Left renal pelvis (tissue), 4 donors: ENCODE results near the gene OR10H2. TPM values are rescaled to one million over a fixed set of nuclear protein-coding genes. Genes with fewer than 3 reads are reported as not detected.
A peak's percentile ranks its signal among the peaks of the same experiment; 100 is the strongest.
"Not testable (repeated sequence)": the region's sequence is repeated elsewhere in the genome, so short reads cannot be mapped to it uniquely, and the experiment has no call there.

Experiments used
- DNase-seq, 4 donors: peaks; one replicate each; pipeline ENCODE4 v3.0.0-alpha.2; 2013; ENCODE audit warnings: low read depth in 4 of 4, low spot score in 3 of 4
- polyA plus RNA-seq, 4 donors: library from polyadenylated mRNA; unstranded; fragments of 120-200 nt; gene quantifications; one replicate each; pipeline ENCODE4 v1.2.1, GENCODE V29; 2013; ENCODE audit not compliant: insufficient read length in 4 of 4

OR10H2 gene
- polyA plus RNA-seq, 4 donors: not detected

DNA sequence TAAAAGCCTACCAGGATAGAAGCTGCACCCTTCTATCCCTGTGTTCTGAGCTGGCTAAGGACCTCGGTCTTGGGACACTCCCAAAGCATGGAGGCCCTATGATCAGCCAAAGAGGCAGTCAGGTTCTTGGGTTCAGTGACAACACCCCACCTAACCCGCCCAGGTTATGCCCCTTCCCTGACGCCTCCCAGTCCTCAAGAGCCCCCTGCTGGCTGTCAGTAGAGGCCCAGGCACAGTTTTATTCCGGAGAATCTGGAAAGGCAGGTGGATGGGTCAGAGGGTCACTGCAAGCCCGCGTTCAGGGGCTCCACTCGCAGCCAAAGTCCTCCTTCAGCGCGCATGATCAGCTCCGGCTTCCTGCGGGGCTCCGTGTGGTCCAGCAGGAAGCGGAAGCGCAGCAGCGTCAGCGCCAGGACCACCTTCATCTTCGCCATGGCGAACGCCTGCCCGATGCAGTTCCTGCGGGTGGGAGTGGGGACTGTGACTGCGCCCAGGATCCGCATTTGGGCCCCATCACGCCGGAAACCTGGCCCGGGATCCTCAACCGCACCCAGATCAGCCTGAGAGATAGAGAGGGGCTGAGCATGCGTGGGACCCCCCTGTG, 32.2 kb downstream of the OR10H2 start:
- no peak for DNase-seq

DNA sequence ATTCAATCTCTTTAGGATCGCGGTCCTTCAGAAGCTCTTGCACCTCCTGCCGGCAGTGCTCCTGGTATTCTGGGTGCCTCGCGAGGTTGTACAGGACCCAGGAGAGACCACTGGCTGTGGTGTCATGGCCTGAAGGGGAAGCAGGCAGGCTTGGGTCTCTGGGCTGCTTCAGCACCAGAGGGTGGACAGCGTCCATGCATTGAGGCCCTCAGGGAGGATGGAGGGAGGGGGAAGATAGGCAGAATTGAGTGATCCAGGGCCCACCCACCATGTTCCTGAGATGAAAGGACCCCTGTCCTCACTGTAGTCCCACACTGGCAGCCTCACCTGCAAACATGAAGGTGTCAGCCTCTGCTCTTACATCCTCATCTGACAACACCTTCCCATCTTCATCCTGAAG, 41.8 kb downstream of the OR10H2 start:
- peak in 1 of 4 donors; percentile 6 for DNase-seq

GRCh38 chr19:15774159-15774558, 46.3 kb downstream of the OR10H2 start:
- DNase-seq: not testable (repeated sequence)

- DNase-seq: no peak
Measured at GRCh38 chr19:15775249-15775648, 47.4 kb downstream of the OR10H2 start.

DNA sequence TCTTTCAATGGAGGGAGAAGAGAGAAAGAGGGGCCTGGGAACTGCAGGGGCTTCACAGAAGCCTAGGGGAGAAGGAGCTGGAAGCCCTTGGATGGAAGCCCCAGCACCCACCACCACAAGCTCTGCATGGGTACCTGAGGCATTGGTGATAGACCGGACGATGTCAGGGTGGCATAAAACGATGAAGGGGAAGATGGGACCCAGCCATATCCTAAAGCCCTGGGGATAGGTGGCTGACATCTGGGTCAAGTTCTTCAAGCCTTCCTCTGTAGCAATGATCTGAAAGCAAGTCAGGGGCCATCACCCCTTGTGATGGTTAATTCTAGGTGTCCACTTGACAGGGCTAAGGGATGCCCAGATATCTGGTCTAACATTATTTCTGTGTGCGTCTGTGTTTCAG, 48.4 kb downstream of the OR10H2 start:
- no peak for DNase-seq

DNA sequence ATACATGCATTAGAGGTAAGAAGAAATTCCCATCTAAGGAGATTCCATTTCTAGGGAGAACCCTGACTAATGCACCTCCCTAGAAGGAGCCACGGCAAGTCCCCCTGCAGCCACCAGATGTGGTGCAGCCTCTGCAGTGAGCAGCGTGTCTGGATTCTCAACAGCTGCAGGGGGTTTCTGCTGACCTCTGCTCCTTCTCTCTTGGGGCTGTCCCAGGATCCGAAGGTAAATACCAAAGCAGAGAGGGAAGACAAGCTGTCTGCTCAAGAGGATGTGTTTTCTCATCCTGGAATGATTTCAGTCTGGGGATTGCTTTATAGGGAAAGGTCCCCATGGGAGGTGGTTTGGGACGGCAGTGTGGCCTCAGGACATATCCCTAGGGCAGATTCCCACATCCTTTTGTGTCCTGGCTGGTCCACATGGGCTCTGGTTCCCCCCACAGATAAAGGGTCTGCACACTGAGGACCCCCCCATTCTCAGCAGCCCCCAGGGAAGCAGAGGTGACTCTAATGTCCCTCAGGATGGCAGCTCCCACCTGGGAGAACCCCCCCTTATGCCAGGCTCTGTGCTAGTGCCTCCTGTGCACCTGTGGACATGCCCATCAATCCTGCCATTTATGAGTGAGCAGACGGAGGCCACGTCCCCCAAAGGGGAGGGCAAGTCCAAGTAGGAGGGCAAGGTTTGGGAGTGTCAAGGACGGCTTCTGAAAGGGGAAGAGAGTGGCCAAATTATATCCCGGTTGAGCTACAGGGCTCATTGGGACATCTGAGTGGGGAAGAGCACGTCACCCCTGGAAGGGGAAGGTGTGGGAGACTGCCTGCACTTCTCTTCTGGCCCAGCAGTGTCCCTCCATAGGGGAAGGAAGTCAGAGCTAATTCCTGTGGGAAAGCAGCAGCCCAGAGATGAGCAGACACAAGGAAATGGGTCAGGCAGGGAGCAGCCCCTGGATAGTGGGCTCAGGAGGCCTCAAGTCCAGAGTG, 49.5 kb downstream of the OR10H2 start:
- DNase-seq: no peak

Other genes starting within 250 kb of the OR10H2 start
- under 1 TPM in 1 of 4 donors, not detected in 3; 0.10 TPM for gene PGLYRP2, start 248.5 kb upstream of the OR10H2 start, polyA plus RNA-seq
- under 1 TPM in 2 of 4 donors, not detected in 2; 0.58 to 0.96 TPM for gene CYP4F22, start 219.5 kb upstream of the OR10H2 start, polyA plus RNA-seq
- gene CYP4F8, start 112.8 kb upstream of the OR10H2 start, polyA plus RNA-seq: under 1 TPM in 1 of 4 donors, not detected in 3; 0.06 TPM
- under 1 TPM; 0.14 to 0.89 (median 0.62) TPM for gene CYP4F3, start 87.1 kb upstream of the OR10H2 start, polyA plus RNA-seq
- 10 to 100 TPM in 1 of 4 donors, 1 to 10 TPM in 2, under 1 TPM in 1; 0.57 to 10.1 (median 1.7) TPM for gene CYP4F12, start 54.9 kb upstream of the OR10H2 start, polyA plus RNA-seq
- gene OR10H3, start 10.0 kb downstream of the OR10H2 start, polyA plus RNA-seq: not detected
- gene OR10H5, start 59.6 kb downstream of the OR10H2 start, polyA plus RNA-seq: under 1 TPM; 0.04 to 0.14 (median 0.05) TPM
- under 1 TPM in 1 of 4 donors, not detected in 3; 0.04 TPM for gene OR10H1, start 87.6 kb downstream of the OR10H2 start, polyA plus RNA-seq
- gene CYP4F2, start 170.1 kb downstream of the OR10H2 start, polyA plus RNA-seq: under 1 TPM in 3 of 4 donors, not detected in 1; 0.24 to 0.32 (median 0.27) TPM
- 1 to 10 TPM in 1 of 4 donors, not detected in 3; 1.1 TPM for gene CYP4F11, start 206.5 kb downstream of the OR10H2 start, polyA plus RNA-seq
- gene OR10H4, start 221.0 kb downstream of the OR10H2 start, polyA plus RNA-seq: not detected